ENCODE measurements around the gene ANKIB1.
"Not testable (repeated sequence)": the region's sequence is repeated elsewhere in the genome, so short reads cannot be mapped to it uniquely, and the experiment has no call there.

ANKIB1 gene

GRCh38 chr7:92253251-92253650 lies 7.5 kb downstream of the ANKIB1 start:
- Mint-ChIP-seq H3K36me3 (peaks cover 10% of the 10 kb centered on the region), H3K4me1 (peaks cover 49% of the 10 kb centered on the region), H3K27me3 (no peaks in the 10 kb centered on the region), H3K9me3 (peaks cover 5% of the 10 kb centered on the region), H3K4me3 (no peak overlapping the region), H3K27ac (no peak overlapping the region)

GRCh38 chr7:92254800-92255199 lies 9.0 kb downstream of the ANKIB1 start:
- peaks cover 12% of the 10 kb centered on the region for H3K36me3 Mint-ChIP-seq
- not testable (repeated sequence) for H3K27me3 Mint-ChIP-seq, H3K9me3 Mint-ChIP-seq, H3K4me3 Mint-ChIP-seq
- peaks cover 50% of the 10 kb centered on the region for H3K4me1 Mint-ChIP-seq
- peak overlapping the region; percentile 33 for H3K27ac Mint-ChIP-seq

- Mint-ChIP-seq H3K36me3 (peaks cover 14% of the 10 kb centered on the region), H3K4me1 (peaks cover 55% of the 10 kb centered on the region), H3K27ac (peak overlapping the region; percentile 33), H3K27me3 (no peaks in the 10 kb centered on the region), H3K4me3 (no peak overlapping the region), H3K9me3 (peaks cover 5% of the 10 kb centered on the region)
Measured at GRCh38 chr7:92255308-92255707, 9.5 kb downstream of the ANKIB1 start.

GRCh38 chr7:92259062-92259461 lies 13.3 kb downstream of the ANKIB1 start:
- Mint-ChIP-seq H3K27ac (no peak overlapping the region), H3K9me3 (peaks cover 5% of the 10 kb centered on the region), H3K27me3 (no peaks in the 10 kb centered on the region), H3K4me1 (peaks cover 35% of the 10 kb centered on the region), H3K36me3 (peaks cover 18% of the 10 kb centered on the region), H3K4me3 (no peak overlapping the region)

GRCh38 chr7:92259610-92260247 lies 14.0 kb downstream of the ANKIB1 start:
- Mint-ChIP-seq H3K27ac (peak overlapping the region; percentile 12), H3K4me1 (peaks cover 32% of the 10 kb centered on the region), H3K27me3 (no peaks in the 10 kb centered on the region), H3K9me3 (peaks cover 5% of the 10 kb centered on the region), H3K4me3 (no peak overlapping the region), H3K36me3 (peaks cover 17% of the 10 kb centered on the region)

- Mint-ChIP-seq H3K4me1 (peaks cover 26% of the 10 kb centered on the region), H3K27ac (no peak overlapping the region), H3K4me3 (no peak overlapping the region), H3K36me3 (peaks cover 12% of the 10 kb centered on the region), H3K9me3 (no peaks in the 10 kb centered on the region), H3K27me3 (no peaks in the 10 kb centered on the region)
Measured at GRCh38 chr7:92260248-92260781, 14.5 kb downstream of the ANKIB1 start.

GRCh38 chr7:92266415-92267241 lies 20.9 kb downstream of the ANKIB1 start:
- Mint-ChIP-seq H3K36me3 (peaks cover 7% of the 10 kb centered on the region), H3K27me3 (no peaks in the 10 kb centered on the region), H3K27ac (no peak overlapping the region), H3K4me1 (peaks cover 10% of the 10 kb centered on the region), H3K9me3 (no peaks in the 10 kb centered on the region), H3K4me3 (no peak overlapping the region)

- H3K9me3 Mint-ChIP-seq: no peaks in the 10 kb centered on the region
- H3K27ac Mint-ChIP-seq: no peak overlapping the region
- no peak overlapping the region for H3K4me3 Mint-ChIP-seq
- H3K36me3 Mint-ChIP-seq: peaks cover 9% of the 10 kb centered on the region
- H3K27me3 Mint-ChIP-seq: no peaks in the 10 kb centered on the region
- peaks cover 22% of the 10 kb centered on the region for H3K4me1 Mint-ChIP-seq
Measured at GRCh38 chr7:92268921-92269320, 23.1 kb downstream of the ANKIB1 start.

- Mint-ChIP-seq H3K4me1 (peaks cover 35% of the 10 kb centered on the region), H3K27me3 (no peaks in the 10 kb centered on the region), H3K9me3 (no peaks in the 10 kb centered on the region), H3K27ac (no peak overlapping the region), H3K4me3 (no peak overlapping the region), H3K36me3 (peaks cover 15% of the 10 kb centered on the region)
Measured at GRCh38 chr7:92275327-92275726, 29.6 kb downstream of the ANKIB1 start.

GRCh38 chr7:92276460-92276864 lies 30.7 kb downstream of the ANKIB1 start:
- no peak overlapping the region for H3K4me3 Mint-ChIP-seq
- H3K27ac Mint-ChIP-seq: no peak overlapping the region
- no peaks in the 10 kb centered on the region for H3K27me3 Mint-ChIP-seq
- H3K4me1 Mint-ChIP-seq: peaks cover 30% of the 10 kb centered on the region
- no peaks in the 10 kb centered on the region for H3K9me3 Mint-ChIP-seq
- peaks cover 20% of the 10 kb centered on the region for H3K36me3 Mint-ChIP-seq

- Mint-ChIP-seq H3K9me3 (no peaks in the 10 kb centered on the region), H3K27ac (no peak overlapping the region), H3K27me3 (no peaks in the 10 kb centered on the region), H3K4me1 (peaks cover 15% of the 10 kb centered on the region), H3K4me3 (no peak overlapping the region), H3K36me3 (peaks cover 13% of the 10 kb centered on the region)
Measured at GRCh38 chr7:92279396-92280031, 33.7 kb downstream of the ANKIB1 start.

GRCh38 chr7:92281031-92281430 lies 35.3 kb downstream of the ANKIB1 start:
- Mint-ChIP-seq H3K4me3 (no peak overlapping the region), H3K4me1 (peaks cover 9% of the 10 kb centered on the region), H3K9me3 (no peaks in the 10 kb centered on the region), H3K27ac (no peak overlapping the region), H3K36me3 (peaks cover 10% of the 10 kb centered on the region), H3K27me3 (no peaks in the 10 kb centered on the region)

GRCh38 chr7:92282221-92282814 lies 36.5 kb downstream of the ANKIB1 start:
- Mint-ChIP-seq H3K4me3 (no peak overlapping the region), H3K36me3 (peaks cover 7% of the 10 kb centered on the region), H3K4me1 (peaks cover 9% of the 10 kb centered on the region), H3K27ac (no peak overlapping the region), H3K9me3 (no peaks in the 10 kb centered on the region), H3K27me3 (no peaks in the 10 kb centered on the region)

GRCh38 chr7:92282930-92283329 lies 37.2 kb downstream of the ANKIB1 start:
- H3K27me3 Mint-ChIP-seq: no peaks in the 10 kb centered on the region
- peaks cover 11% of the 10 kb centered on the region for H3K4me1 Mint-ChIP-seq
- H3K4me3 Mint-ChIP-seq: no peak overlapping the region
- peaks cover 8% of the 10 kb centered on the region for H3K36me3 Mint-ChIP-seq
- H3K9me3 Mint-ChIP-seq: no peaks in the 10 kb centered on the region
- H3K27ac Mint-ChIP-seq: no peak overlapping the region

- Mint-ChIP-seq H3K4me1 (peaks cover 42% of the 10 kb centered on the region), H3K9me3 (no peaks in the 10 kb centered on the region), H3K27me3 (no peaks in the 10 kb centered on the region), H3K4me3 (no peak overlapping the region), H3K36me3 (peaks cover 4% of the 10 kb centered on the region), H3K27ac (no peak overlapping the region)
Measured at GRCh38 chr7:92289321-92289720, 43.5 kb downstream of the ANKIB1 start.

Measured in activated naive CD4-positive, alpha-beta T cell treated with anti-CD3 and anti-CD28 coated beads, Interleukin-2, amount 50 U/mL, for 24 hours (primary cell).